HCT116 (cell line): Measurements from ENCODE around the gene ARIH2. TPM values are rescaled to one million over a fixed set of nuclear protein-coding genes. Genes with fewer than 3 reads are reported as not detected.

Experiments used
- ATAC-seq: fragments of 200-7000 bp; cut with Tn5 transposase; 2 replicates; pipeline ENCODE4 v1.9.1; 2020; ENCODE audit warnings: mild to moderate bottlenecking, moderate library complexity
- BruUV-seq: library from RNA; stranded (reverse); fragments of 400-500 nt; replicated peaks from 2 replicates; lab custom pipeline; 2021; lab: Mats Ljungman, UMichigan
- CTCF ChIA-PET: fragments of 300-600 bp; sonication (Branson Sonifier 250); formaldehyde crosslinking; loops from one replicate; lab custom pipeline; 2021; ENCODE audit warnings: antibody characterized with exemption; lab: Charles Lee
- POLR2A ChIA-PET: fragments of 300-600, 350-600 bp; sonication (Branson Sonifier 250); formaldehyde crosslinking; loops from one replicate; lab custom pipeline; 2021; ENCODE audit warnings: antibody characterized with exemption; lab: Charles Lee
- RAD21 ChIA-PET, 2 experiments: fragments of 300-600 bp; sonication (Branson Sonifier 250); formaldehyde crosslinking; loops; one replicate each; lab custom pipeline; 2023; ENCODE audit warnings: low total read pairs in 2 of 2; ENCODE audit not compliant: uncharacterized antibody in 2 of 2, unreplicated experiment in 2 of 2, low non-redundant PET in 1 of 2; lab: Charles Lee
- DNase-seq: peaks from one replicate; pipeline ENCODE4 v3.0.0-alpha.2; 2010; ENCODE audit warnings: low read depth, low spot score
- H2AFZ ChIP-seq: fragments of 200-600 bp; shearing (Covaris generic), sonication (generic); 2 replicates; pipeline ENCODE4 v1.6.1; 2017; ENCODE audit warnings: low read depth, mixed run types, mixed read lengths, antibody characterized with exemption, low read length; ENCODE audit not compliant: poor library complexity, severe bottlenecking
- H3K27ac ChIP-seq: 2 replicates; pipeline ENCODE4 v1.5.1; 2012; ENCODE audit warnings: low read depth, low read length
- H3K27me3 ChIP-seq: fragments of 200-600 bp; sonication (generic); 2 replicates; pipeline ENCODE4 v1.6.1; 2016; ENCODE audit warnings: mixed run types, low read length, mixed read lengths; ENCODE audit not compliant: insufficient read depth
- H3K36me3 ChIP-seq, 2 experiments: fragments of 200-500 bp in 1 of 2; fragments of 200-600 bp in 1 of 2; sonication (Bioruptor generic) in 1 of 2; sonication (generic) in 1 of 2; 2 replicates each; pipeline versions ENCODE4 v1.5.1 to v1.6.1; 2014 to 2016; ENCODE audit warnings: low read length in 2 of 2, inconsistent platforms in 1 of 2, mixed read lengths in 1 of 2, mixed run types in 1 of 2; ENCODE audit not compliant: insufficient read depth in 2 of 2, control insufficient read depth in 1 of 2
- H3K4me1 ChIP-seq, 2 experiments: fragments of 200-600 bp in 1 of 2; sonication (generic) in 1 of 2; 2 replicates each; pipeline versions ENCODE4 v1.5.1 to v1.6.1; 2012 to 2017; ENCODE audit warnings: low read length in 2 of 2, inconsistent platforms in 1 of 2, mild to moderate bottlenecking in 1 of 2, mixed read lengths in 1 of 2, mixed run types in 1 of 2, moderate library complexity in 1 of 2; ENCODE audit not compliant: insufficient read depth in 2 of 2, control insufficient read depth in 1 of 2
- H3K4me2 ChIP-seq: fragments of 200-600 bp; sonication (generic); 2 replicates; pipeline ENCODE4 v1.6.1; 2017; ENCODE audit warnings: mixed run types, low read length, mixed read lengths
- H3K4me3 ChIP-seq, 2 experiments: fragments of 200-600 bp in 1 of 2; sonication (generic) in 1 of 2; replicated peaks in 1 of 2; 2 replicates each; pipeline ENCODE4 v1.5.1; 2011 to 2016; ENCODE audit warnings: low read length in 2 of 2, control low read depth in 1 of 2, low read depth in 1 of 2, mild to moderate bottlenecking in 1 of 2, mixed read lengths in 1 of 2, mixed run types in 1 of 2
- H3K79me2 ChIP-seq: fragments of 200-600 bp; sonication (generic); 2 replicates; pipeline ENCODE4 v1.6.1; 2017; ENCODE audit warnings: mild to moderate bottlenecking, mixed run types, low read length, moderate library complexity, mixed read lengths; ENCODE audit not compliant: insufficient read depth
- H3K9ac ChIP-seq: fragments of 200-600 bp; sonication (generic); 2 replicates; pipeline ENCODE4 v1.6.1; 2016; ENCODE audit warnings: low read length, mixed read lengths
- H3K9me2 ChIP-seq: fragments of 200-600 bp; sonication (generic), shearing (Covaris generic); 2 replicates; pipeline ENCODE4 v1.6.1; 2017; ENCODE audit warnings: mixed run types, mild to moderate bottlenecking, moderate library complexity; ENCODE audit not compliant: insufficient read depth
- H3K9me3 ChIP-seq, 2 experiments: fragments of 200-500 bp in 1 of 2; fragments of 200-600 bp in 1 of 2; sonication (Bioruptor generic) in 1 of 2; sonication (generic) in 1 of 2; 2 replicates each; pipeline ENCODE4 v1.6.1; 2014 to 2017; ENCODE audit warnings: low read length in 2 of 2, mixed read lengths in 2 of 2, inconsistent platforms in 1 of 2, low read depth in 1 of 2, mild to moderate bottlenecking in 1 of 2, mixed run types in 1 of 2, moderate library complexity in 1 of 2; ENCODE audit not compliant: control insufficient read depth in 1 of 2, insufficient read depth in 1 of 2
- H4K20me1 ChIP-seq: fragments of 200-600 bp; sonication (generic), shearing (Covaris generic); 2 replicates; pipeline ENCODE4 v1.6.1; 2017; ENCODE audit warnings: mixed run types, mild to moderate bottlenecking, moderate library complexity; ENCODE audit not compliant: insufficient read depth
- ATF3 ChIP-seq: IDR thresholded peaks from 2 replicates; pipeline ENCODE4 v1.6.1; 2012
- CEBPB ChIP-seq: IDR thresholded peaks from 2 replicates; pipeline ENCODE4 v1.6.1; 2012; ENCODE audit warnings: low read depth
- ELF1 ChIP-seq: IDR thresholded peaks from 2 replicates; pipeline ENCODE4 v1.6.1; 2012; ENCODE audit warnings: low read depth, borderline replicate concordance
- EZH2 ChIP-seq: fragments of 200-600 bp; sonication (generic); IDR thresholded peaks from 2 replicates; pipeline ENCODE4 v1.6.1; 2017; ENCODE audit warnings: antibody characterized with exemption, mixed run types
- FOSL1 ChIP-seq: IDR thresholded peaks from 2 replicates; pipeline ENCODE4 v1.6.1; 2012; ENCODE audit warnings: low read depth
- JUND ChIP-seq: IDR thresholded peaks from 2 replicates; pipeline ENCODE4 v1.6.1; 2012
- POLR2A ChIP-seq: IDR thresholded peaks from 2 replicates; pipeline ENCODE4 v1.7.0; 2011; ENCODE audit warnings: borderline replicate concordance; ENCODE audit not compliant: insufficient read depth, insufficient read length; ENCODE audit errors: extremely low read depth
- POLR2AphosphoS5 ChIP-seq: IDR thresholded peaks from 2 replicates; pipeline ENCODE4 v1.6.1; 2011; ENCODE audit warnings: mild to moderate bottlenecking, low read depth, low read length, moderate library complexity
- SP1 ChIP-seq: IDR thresholded peaks from 2 replicates; pipeline ENCODE4 v1.6.1; 2012; ENCODE audit warnings: low read depth
- SRF ChIP-seq: IDR thresholded peaks from 2 replicates; pipeline ENCODE4 v1.6.1; 2012; ENCODE audit warnings: low read depth
- TCF7L2 ChIP-seq: IDR thresholded peaks from 2 replicates; pipeline ENCODE4 v1.7.0; 2011; ENCODE audit warnings: borderline replicate concordance, inconsistent platforms; ENCODE audit not compliant: insufficient read depth, insufficient read length; ENCODE audit errors: extremely low read depth
- ZFX ChIP-seq: fragments of 450-650 bp; IDR thresholded peaks from 2 replicates; pipeline ENCODE4 v1.6.1; 2017
- ZNF274 ChIP-seq: fragments of 200-500 bp; sonication (Bioruptor generic); IDR thresholded peaks from 2 replicates; pipeline ENCODE4 v1.6.1; 2014; ENCODE audit warnings: mild to moderate bottlenecking, low read depth, low read length, inconsistent platforms
- intact Hi-C: fragments of 100-400 bp; cut with micrococcal nuclease; formaldehyde crosslinking; loops from 2 replicates; pipeline ENCODE4 v1.10.0; 2022
- total RNA-seq: library from RNA; stranded (reverse); gene quantifications from one replicate; pipeline ENCODE4 v1.2.1, GENCODE V29; 2021; ENCODE audit not compliant: unreplicated experiment
- TF ChIP-seq, protein P1 (sequence below), 3 experiments: fragments of 200-600 bp in 1 of 3; sonication (generic) in 1 of 3; IDR thresholded peaks in 2 of 3; conservative IDR thresholded peaks in 1 of 3; 2 replicates each; pipeline ENCODE4 v1.5.1; 2012 to 2017; ENCODE audit warnings: low read depth in 2 of 3, low read length in 2 of 3, antibody characterized with exemption in 1 of 3, borderline replicate concordance in 1 of 3, control low read depth in 1 of 3, mild to moderate bottlenecking in 1 of 3, mixed read lengths in 1 of 3, mixed run types in 1 of 3, moderate library complexity in 1 of 3; ENCODE audit not compliant: insufficient read depth in 1 of 3
- TF ChIP-seq, protein P2 (sequence below): IDR thresholded peaks from 2 replicates; pipeline ENCODE4 v1.6.1; 2011; ENCODE audit warnings: mild to moderate bottlenecking, low read length, moderate library complexity; ENCODE audit not compliant: insufficient replicate concordance; ENCODE audit errors: extremely low read depth
- TF ChIP-seq, protein P3 (sequence below): IDR thresholded peaks from 2 replicates; pipeline ENCODE4 v1.6.1; 2012; ENCODE audit warnings: low read depth

ARIH2 gene
- total RNA-seq, 1 experiment from 2014 or later = 105 TPM

DNA sequence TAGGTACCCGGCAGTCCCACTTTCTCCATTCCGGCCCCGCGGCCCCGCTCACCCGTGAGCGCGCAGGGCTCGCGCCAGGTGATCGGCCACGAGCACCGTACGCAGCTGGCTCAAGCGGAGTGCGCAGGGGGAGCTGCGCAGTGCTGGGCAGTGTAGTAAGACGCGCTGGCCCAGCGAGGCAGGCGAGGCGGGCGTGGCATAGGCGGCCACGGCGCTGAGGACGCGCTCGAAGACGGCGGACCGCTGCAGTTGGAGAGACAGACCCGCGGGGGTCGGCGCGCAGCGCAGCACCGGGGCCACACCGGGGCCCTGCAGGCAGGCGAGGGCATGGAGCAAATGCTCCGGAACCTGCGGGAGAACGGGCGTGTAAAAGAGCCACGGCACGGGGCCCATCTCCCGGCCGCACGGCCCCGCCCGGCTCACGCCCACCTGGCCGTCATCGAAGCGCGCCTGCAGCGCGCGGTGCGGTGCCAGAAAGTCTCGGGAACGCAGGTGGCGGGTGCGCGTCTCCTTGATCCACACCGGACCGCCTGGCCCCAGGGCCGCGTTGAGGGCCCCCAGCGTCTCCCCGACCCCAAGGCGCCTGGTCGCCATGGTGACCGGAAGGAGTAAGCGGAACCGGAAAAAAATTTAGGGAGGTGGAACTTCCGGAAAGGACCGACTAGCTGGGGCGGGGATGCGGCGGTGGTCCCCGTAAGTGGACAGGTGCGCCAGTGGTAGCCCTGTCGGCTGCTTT, 99.5 kb downstream of the ARIH2 start, which contains the start of gene DALRD3:
TSS of gene DALRD3 (minus strand) at position 610 of the 736 bp plus-strand sequence. CDS start at position 594, 16 bp downstream.
- ChIA-PET POLR2A (interaction anchor here (2.0 to 5.3 kb wide), 4 partner anchors 10 to 76 kb away, joined by 5 to 41 read pairs (median 22); partner anchors contain the start of genes IMPDH2, QRICH1 and WDR6), RAD21 (interaction anchor here in 1 of 2 experiments (1.0 kb wide), 1 partner anchor 11 kb away, joined by 3 read pairs; the partner anchor contains the start of gene WDR6), CTCF (interaction anchor here (0.6 to 3.3 kb wide), 3 partner anchors 11 to 101 kb away, joined by 3 to 16 read pairs (median 15); partner anchors contain the start of gene WDR6)
- H3K4me2 ChIP-seq = peak within 1 kb of the TSS; percentile 90
- H2AFZ ChIP-seq = no peak within 1 kb of the TSS
- peaks cover 13 to 33% of the 10 kb centered on the region in 2 experiments; a peak in 3 of 4 replicates for H3K36me3 ChIP-seq
- H3K9me2 ChIP-seq = no peaks in the 10 kb centered on the region
- peaks cover 16 to 48% of the 10 kb centered on the region in 2 experiments for H3K4me1 ChIP-seq
- peak within 1 kb of the TSS; percentile 61 to 80 for H3K4me3 ChIP-seq
- ATAC-seq (peak; percentile 54), DNase-seq (peak; percentile 79)
- no peaks in the 10 kb centered on the region for H3K9me3 ChIP-seq
- H3K27me3 ChIP-seq = no peaks in the 10 kb centered on the region
- no peaks in the 10 kb centered on the region for H4K20me1 ChIP-seq
- H3K27ac ChIP-seq = peak within 1 kb of the TSS; percentile 99
- TF ChIP-seq SP1 = no peak
- no peak for TF ChIP-seq ZNF274
- peak; percentile 89 for TF ChIP-seq POLR2AphosphoS5
- no peak for TF ChIP-seq CEBPB
- TF ChIP-seq TCF7L2 = peak; percentile 79
- TF ChIP-seq, protein P1, sequence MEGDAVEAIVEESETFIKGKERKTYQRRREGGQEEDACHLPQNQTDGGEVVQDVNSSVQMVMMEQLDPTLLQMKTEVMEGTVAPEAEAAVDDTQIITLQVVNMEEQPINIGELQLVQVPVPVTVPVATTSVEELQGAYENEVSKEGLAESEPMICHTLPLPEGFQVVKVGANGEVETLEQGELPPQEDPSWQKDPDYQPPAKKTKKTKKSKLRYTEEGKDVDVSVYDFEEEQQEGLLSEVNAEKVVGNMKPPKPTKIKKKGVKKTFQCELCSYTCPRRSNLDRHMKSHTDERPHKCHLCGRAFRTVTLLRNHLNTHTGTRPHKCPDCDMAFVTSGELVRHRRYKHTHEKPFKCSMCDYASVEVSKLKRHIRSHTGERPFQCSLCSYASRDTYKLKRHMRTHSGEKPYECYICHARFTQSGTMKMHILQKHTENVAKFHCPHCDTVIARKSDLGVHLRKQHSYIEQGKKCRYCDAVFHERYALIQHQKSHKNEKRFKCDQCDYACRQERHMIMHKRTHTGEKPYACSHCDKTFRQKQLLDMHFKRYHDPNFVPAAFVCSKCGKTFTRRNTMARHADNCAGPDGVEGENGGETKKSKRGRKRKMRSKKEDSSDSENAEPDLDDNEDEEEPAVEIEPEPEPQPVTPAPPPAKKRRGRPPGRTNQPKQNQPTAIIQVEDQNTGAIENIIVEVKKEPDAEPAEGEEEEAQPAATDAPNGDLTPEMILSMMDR (IDR thresholded peaks at IDR 0.05 in 2 of 3, conservative IDR thresholded peaks at IDR 0.05 in 1 of 3; ENCODE audit: borderline replicate concordance in 1 of 3, insufficient read depth in 1 of 3, low read depth in 2 of 3, low read length in 2 of 3) = no peak
- no peak for TF ChIP-seq FOSL1
- TF ChIP-seq ATF3 = no peak
- TF ChIP-seq EZH2 = no peak
- TF ChIP-seq POLR2A = peak; percentile 59
- TF ChIP-seq, protein P2, sequence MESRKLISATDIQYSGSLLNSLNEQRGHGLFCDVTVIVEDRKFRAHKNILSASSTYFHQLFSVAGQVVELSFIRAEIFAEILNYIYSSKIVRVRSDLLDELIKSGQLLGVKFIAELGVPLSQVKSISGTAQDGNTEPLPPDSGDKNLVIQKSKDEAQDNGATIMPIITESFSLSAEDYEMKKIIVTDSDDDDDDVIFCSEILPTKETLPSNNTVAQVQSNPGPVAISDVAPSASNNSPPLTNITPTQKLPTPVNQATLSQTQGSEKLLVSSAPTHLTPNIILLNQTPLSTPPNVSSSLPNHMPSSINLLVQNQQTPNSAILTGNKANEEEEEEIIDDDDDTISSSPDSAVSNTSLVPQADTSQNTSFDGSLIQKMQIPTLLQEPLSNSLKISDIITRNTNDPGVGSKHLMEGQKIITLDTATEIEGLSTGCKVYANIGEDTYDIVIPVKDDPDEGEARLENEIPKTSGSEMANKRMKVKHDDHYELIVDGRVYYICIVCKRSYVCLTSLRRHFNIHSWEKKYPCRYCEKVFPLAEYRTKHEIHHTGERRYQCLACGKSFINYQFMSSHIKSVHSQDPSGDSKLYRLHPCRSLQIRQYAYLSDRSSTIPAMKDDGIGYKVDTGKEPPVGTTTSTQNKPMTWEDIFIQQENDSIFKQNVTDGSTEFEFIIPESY = peak; percentile 7
- TF ChIP-seq SRF = no peak
- TF ChIP-seq ZFX = peak; percentile 64; the same call in 1 of the 2 replicates
- TF ChIP-seq, protein P3, sequence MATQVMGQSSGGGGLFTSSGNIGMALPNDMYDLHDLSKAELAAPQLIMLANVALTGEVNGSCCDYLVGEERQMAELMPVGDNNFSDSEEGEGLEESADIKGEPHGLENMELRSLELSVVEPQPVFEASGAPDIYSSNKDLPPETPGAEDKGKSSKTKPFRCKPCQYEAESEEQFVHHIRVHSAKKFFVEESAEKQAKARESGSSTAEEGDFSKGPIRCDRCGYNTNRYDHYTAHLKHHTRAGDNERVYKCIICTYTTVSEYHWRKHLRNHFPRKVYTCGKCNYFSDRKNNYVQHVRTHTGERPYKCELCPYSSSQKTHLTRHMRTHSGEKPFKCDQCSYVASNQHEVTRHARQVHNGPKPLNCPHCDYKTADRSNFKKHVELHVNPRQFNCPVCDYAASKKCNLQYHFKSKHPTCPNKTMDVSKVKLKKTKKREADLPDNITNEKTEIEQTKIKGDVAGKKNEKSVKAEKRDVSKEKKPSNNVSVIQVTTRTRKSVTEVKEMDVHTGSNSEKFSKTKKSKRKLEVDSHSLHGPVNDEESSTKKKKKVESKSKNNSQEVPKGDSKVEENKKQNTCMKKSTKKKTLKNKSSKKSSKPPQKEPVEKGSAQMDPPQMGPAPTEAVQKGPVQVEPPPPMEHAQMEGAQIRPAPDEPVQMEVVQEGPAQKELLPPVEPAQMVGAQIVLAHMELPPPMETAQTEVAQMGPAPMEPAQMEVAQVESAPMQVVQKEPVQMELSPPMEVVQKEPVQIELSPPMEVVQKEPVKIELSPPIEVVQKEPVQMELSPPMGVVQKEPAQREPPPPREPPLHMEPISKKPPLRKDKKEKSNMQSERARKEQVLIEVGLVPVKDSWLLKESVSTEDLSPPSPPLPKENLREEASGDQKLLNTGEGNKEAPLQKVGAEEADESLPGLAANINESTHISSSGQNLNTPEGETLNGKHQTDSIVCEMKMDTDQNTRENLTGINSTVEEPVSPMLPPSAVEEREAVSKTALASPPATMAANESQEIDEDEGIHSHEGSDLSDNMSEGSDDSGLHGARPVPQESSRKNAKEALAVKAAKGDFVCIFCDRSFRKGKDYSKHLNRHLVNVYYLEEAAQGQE = no peak
- TF ChIP-seq ELF1 = no peak
- no peak for TF ChIP-seq JUND
- peak within 1 kb of the TSS; percentile 99 for H3K9ac ChIP-seq
- peaks cover 48% of the 10 kb centered on the region for H3K79me2 ChIP-seq
- BruUV-seq = no TSS peak
- intact Hi-C loops = loop anchor here (1.0 kb wide), 1 partner anchor 11 kb away; the partner anchor contains the start of gene WDR6
